CD4-positive, alpha-beta T cell treated with Interleukin-15 for 4 hours (primary cell): ENCODE measurements around the gene SRPRB.

Experiments
- DNase-seq: peaks from one replicate; pipeline ENCODE4 v3.0.0-alpha.2; 2020; ENCODE audit warnings: low spot score

SRPRB gene

GRCh38 chr3:133805702-133806475, at the start of gene SRPRB:
TSS of gene SRPRB (plus strand) at chr3:133805815. CDS start at chr3:133805849, 34 bp downstream.
- DNase-seq: peak; percentile 98

- no peak for DNase-seq
Observed at GRCh38 chr3:133756716-133757694, 48.6 kb upstream of the SRPRB start.

- no peak for DNase-seq
Observed at GRCh38 chr3:133757701-133758567, 47.7 kb upstream of the SRPRB start.

GRCh38 chr3:133758568-133758928, 47.1 kb upstream of the SRPRB start:
- no peak for DNase-seq

- DNase-seq: no peak
Observed at GRCh38 chr3:133758964-133759739, 46.5 kb upstream of the SRPRB start.

- no peak for DNase-seq
Observed at GRCh38 chr3:133759740-133760305, 45.8 kb upstream of the SRPRB start.

GRCh38 chr3:133760916-133761315, 44.7 kb upstream of the SRPRB start:
- DNase-seq: no peak

GRCh38 chr3:133761605-133762484, 43.8 kb upstream of the SRPRB start:
- no peak for DNase-seq

GRCh38 chr3:133762539-133762938, 43.1 kb upstream of the SRPRB start:
- DNase-seq: no peak

GRCh38 chr3:133763797-133764683, 41.6 kb upstream of the SRPRB start:
- DNase-seq: no peak

GRCh38 chr3:133765256-133765655, 40.4 kb upstream of the SRPRB start:
- DNase-seq: no peak

- no peak for DNase-seq
Observed at GRCh38 chr3:133767607-133768006, 38.0 kb upstream of the SRPRB start.

GRCh38 chr3:133769536-133769935, 36.1 kb upstream of the SRPRB start:
- DNase-seq: no peak

- no peak for DNase-seq
Observed at GRCh38 chr3:133773732-133774131, 31.9 kb upstream of the SRPRB start.

GRCh38 chr3:133775309-133775708, 30.3 kb upstream of the SRPRB start:
- DNase-seq: no peak

GRCh38 chr3:133775835-133776234, 29.8 kb upstream of the SRPRB start:
- no peak for DNase-seq

GRCh38 chr3:133776794-133777438, 28.7 kb upstream of the SRPRB start:
- no peak for DNase-seq
